22Rv1 (cell line): ENCODE results near the gene CD79B.

Source experiments
- ZFX ChIP-seq: fragments of 450-650 bp; IDR thresholded peaks from 2 replicates; pipeline ENCODE4 v1.6.1; 2017; ENCODE audit warnings: antibody characterized with exemption, borderline replicate concordance
- TF ChIP-seq, protein P1 (sequence below): fragments of 450-650 bp; IDR thresholded peaks from 2 replicates; pipeline ENCODE4 v1.5.1; 2017; ENCODE audit warnings: mild to moderate bottlenecking

DNA sequence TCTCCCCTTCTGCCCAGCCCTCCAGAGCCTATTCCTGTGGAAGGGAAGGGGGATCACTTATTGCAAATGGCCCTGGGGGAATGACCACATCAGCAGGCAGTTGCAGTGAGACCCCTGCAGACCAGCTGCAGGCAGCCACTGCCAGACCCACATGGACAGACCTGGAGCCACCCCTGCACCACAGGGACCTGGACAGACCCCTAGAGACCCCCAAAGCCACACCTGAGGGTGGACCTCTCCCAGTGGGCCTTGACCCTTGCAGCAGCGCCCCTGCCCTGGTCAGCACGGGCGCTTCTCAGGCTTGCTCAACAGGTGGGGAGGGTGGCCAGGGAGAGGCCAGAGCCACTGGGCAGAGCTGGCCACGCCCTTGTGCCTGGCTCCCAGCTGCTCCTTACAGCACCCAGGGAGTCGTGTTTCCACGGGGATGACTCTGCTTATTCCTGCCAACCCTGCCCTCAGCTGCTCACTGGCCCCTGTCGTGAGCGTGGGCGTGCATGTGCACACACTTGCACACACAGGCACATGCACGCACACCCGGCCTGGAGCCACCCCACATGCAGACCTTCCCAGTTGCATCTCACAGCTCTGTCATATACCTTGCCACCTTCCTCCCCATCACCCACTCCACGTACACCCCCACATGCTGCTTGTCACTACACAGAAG is 41.9 kb upstream of the CD79B start:
- TF ChIP-seq, protein P1, sequence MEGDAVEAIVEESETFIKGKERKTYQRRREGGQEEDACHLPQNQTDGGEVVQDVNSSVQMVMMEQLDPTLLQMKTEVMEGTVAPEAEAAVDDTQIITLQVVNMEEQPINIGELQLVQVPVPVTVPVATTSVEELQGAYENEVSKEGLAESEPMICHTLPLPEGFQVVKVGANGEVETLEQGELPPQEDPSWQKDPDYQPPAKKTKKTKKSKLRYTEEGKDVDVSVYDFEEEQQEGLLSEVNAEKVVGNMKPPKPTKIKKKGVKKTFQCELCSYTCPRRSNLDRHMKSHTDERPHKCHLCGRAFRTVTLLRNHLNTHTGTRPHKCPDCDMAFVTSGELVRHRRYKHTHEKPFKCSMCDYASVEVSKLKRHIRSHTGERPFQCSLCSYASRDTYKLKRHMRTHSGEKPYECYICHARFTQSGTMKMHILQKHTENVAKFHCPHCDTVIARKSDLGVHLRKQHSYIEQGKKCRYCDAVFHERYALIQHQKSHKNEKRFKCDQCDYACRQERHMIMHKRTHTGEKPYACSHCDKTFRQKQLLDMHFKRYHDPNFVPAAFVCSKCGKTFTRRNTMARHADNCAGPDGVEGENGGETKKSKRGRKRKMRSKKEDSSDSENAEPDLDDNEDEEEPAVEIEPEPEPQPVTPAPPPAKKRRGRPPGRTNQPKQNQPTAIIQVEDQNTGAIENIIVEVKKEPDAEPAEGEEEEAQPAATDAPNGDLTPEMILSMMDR: no peak
- TF ChIP-seq ZFX: no peak
